NCI-H748 (cell line): ENCODE results near the gene HOXB13.

Experiments used
- DNase-seq: peaks from one replicate; lab custom pipeline; 2025; ENCODE audit not compliant: unreplicated experiment; lab: John Stamatoyannopoulos, UW

Gene HOXB13

DNA sequence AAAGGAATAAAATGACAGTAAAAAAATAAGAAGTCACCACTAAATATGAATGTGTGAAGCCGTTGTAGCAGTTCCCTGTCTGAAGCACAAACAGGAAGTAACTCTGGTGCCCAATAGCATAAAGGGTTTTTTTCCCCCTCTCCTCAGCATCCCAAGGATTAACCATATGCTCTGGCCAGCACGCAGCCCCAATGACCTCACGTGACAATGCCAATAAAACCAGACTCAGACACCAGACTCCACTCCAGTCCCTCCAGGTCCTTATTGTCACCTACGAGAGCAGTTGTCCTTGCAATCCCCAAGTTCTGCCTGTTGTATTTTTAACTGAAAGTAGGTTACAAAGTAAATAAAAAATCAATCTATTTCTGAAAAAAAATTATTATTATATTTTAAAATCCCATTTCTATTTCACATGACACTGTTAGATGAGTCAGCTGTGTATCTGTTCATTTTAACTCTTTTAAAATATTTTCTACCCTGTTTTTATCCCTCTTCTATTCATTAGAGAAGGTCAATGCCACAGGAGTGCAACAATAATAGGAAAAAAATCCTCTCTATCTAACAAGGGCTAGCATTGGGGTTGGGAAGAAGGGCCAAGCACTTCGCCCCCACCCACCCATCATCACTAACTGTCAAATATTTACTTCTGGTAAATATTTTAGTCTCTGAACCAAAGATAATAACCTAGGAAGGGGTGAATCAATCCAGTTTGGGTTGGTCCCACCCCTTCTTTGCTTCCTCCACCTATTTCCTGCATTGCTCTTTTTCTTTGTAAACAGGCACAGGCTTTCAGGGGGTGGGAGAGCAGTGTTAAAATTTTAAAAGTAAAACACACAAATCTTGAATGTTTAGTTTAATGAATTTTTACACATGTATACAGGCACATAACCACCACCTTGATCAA is 12.8 kb downstream of the HOXB13 start:
- peak; percentile 72 for DNase-seq

DNA sequence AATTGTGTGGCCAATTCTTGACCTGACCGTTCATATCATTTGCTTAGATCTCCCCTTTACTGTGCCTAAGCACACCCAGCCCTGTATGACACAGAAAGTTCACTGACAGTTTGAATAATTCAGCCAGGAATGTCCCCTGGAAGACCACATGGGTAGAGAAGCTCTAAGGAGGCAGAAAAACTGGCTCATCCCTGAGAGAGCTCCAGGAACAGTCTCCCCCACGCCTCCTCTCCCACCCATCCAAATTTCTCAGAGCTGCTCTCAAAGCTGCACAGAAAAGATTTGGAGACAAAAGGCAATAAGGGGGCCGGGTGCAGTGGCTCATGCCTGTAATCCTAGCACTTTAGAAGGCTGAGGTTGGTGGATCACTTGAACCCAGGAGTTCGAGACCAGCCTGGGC is 17.4 kb downstream of the HOXB13 start:
- no peak for DNase-seq

DNA sequence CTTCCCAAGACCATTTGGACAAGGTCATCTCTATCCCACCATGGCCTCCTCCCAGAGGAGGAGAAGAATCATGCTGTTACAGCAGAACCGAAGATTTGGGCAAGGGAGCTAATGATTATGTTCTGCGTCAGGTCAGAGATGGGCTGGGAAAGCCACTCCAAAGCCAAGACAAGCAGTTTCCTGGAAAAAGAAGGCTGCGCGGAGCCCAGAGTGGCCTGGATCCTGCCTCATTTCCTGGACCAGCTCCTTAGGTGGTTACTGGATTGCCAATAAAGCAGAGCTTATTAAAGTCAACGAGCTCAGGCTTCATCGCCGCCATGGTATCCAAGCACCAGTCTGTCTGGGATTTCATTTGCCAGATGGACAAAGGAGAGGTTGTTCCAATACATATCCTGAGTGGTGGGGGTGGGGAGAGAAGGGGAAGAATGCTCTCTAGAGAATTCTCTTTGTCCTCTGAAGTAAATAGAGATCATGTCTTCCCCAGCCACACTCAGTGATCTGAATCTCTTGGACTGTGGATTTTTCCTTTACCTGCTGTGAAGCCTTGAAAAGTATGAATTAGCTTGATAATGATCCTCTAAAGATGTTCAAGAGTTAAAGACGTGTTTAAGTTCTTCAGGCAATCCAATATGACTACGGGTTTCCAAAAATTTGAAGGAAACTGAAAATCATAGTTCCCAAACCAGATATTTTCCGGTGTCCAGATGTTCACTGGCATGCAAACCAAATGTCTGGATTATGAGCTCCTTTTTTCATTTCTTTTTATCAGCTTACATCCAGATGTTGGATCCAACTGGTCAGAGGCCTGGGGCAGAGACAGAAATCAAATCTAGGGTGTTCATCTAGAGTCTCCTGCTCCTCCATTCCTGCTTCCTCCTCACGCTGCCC is 23.9 kb downstream of the HOXB13 start:
- DNase-seq, result peak; percentile 37

DNA sequence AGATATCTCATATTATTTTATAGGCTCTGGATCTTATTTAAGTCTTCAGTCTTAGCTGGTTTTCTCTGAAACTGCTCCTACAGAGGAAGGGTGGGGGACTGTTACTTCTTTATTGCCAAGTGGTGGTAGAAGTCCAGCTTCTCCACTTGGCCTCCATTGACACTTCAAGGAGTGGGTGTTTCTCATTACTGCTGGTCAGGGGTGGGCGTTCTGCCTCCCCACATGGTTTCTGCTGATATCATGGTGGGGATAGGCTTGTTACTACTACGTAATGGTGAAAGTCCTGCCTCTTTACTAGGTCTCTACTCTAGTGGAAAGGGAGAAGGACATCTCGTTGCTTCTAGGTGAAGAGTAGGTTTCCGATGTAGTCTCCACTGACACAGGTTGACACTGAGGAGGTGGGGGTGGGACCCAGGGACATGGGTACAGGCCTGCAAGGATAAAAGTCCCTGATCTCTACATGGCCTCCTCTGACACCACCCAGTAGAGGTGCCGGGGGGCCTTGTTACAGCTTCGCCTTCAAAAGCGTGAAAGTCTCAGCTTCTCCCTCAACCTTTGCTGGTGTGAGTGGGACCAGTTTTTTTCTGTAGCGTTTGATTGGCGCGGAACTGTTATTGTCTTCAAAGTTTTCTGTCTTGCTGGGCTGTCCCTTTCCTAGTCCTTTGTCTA is 26.6 kb downstream of the HOXB13 start:
- DNase-seq, result no peak

DNA sequence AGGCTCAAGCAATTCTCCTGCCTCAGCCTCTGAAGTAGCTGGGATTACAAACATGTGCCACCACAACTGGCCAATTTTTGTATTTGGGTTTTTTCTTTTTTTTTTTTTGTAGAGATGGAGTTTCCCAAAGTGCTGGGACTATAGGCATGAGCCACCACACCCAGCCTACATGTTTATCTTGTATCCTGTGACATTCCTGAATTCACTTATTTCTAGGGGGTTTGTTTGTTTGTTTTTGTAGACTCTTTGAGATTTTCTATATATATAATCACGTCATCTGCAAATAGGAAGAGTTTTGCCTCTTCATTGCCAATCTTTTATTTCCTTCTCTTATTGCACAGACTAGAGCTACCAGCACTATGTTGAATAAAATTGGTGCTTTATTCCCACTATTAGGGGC is 35.4 kb downstream of the HOXB13 start:
- DNase-seq, result no peak

DNA sequence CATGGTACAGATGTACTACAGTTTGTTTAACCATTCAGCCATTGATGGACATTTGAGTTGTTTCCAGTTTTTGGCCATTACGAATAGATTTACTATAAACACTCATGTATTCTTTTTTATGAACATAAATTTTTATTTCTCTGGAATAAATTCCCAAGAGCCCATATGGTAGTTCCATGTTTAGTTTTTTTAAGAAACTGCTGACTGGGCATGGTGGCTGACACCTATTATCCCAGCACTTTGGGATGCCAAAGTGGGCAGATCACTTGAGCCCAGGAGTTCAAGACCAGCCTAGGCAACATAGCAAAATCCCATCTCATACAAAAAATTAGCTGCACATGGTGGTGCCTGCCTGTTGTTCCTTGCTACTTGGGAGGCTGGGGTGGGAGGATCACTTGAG is 36.5 kb downstream of the HOXB13 start:
- DNase-seq, result no peak

DNA sequence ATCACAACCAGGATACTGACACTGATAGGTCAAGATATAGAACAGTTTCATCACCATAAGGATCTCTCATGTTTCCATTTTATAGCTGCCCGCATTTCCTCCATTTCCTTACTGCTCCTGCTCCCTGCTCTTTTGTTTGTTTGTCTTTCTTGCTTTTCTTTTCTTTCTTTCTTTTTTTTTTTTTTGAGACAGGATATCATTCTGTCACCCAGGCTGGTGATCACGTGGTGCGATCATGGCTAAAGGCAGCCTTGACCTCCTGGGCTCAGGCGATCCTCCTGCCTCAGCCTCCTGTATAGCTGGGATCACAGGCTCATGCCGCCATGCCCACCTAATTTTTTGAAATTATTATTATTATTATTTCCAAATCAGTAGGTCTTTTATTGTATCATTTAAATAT is 37.9 kb downstream of the HOXB13 start:
- no peak for DNase-seq

DNA sequence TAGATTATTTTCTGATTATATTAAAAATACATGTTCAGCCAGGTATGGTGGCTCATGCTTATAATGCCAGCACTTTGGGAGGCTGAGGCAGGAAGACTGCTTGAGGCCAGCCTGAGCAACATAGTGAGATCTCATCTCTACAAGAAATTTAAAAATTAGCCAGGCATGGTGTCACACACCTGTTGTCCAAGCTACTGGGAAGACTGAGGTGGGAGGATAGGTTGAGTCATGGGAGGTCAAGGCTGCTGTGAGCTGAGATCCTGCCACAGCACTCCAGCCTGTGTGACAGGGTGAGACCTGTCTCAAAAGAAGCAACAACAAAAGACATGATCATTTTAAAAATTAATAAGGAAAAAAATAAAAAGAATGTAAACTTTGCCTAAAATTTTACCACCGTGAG is 46.9 kb downstream of the HOXB13 start:
- DNase-seq, result no peak

DNA sequence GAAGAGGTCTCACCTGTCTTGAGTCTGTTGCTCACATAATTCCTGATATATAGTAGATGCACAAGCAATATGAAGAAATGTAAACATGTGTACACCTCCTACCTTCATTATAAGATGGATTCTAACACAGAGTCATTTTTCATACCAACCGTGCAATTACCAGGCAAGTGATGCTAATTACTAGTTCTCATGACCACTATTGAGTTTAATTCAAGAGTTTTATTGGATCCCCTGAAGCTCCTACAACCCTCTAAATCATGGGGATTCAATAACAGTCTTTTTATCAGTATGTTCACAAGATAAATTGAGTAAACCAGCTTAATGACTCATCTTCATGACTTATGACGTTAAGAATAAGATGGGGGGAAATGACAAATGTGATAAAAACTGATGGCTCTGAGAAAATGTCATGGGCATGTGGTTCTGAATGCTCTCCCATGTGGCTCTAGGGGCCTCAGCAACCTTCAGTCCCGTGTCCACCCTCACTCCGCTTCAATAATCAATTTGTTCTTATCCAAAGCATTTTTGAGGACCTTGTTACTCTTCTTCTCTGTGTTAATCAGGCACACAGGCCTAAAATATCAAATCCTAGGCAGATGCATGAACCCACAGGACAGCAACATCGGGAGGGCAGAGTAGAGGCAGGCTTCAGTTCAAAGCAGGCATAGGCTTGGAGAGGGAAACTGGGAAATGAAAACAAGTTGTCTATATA is 49.0 kb downstream of the HOXB13 start:
- DNase-seq, result no peak

DNA sequence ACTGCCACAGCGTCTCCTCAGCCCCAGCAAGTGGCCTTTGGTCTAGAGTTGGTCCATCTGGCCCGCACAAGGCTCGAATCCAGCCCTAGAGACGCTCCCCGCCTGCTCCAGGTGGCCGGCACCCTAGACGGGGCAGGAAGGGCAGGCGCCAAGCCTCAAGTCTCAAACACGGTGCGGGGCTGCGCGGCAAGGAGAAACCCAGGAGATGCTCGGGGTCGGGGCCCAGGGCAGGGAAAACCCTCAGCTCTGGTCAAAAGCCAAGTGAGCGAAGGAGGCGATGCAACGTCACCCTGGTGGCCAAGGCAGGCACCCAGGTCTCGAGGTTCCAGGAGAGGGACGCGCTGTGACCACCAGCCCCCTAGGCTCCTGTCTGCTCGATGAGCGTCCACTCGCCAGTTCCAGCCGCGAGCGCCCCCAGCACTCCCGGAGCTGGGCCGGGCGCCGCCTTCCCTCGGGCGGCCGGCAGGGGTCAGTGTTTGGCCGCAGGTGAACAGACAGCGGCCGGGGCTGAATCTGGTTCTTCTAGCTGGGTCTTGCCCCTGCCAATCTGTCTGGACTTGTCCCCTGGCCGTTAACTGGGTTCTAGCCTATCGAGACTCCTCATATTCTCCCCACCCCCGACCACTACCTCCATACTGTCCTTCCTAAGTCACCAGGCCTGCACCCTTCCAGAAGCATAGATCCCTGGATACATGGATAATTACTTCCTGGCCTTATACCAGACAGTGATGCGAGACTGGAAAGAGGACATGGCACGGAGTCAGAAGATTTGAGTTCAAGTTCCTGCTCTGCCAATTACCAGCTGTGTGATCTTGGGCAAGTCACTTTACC is 50.2 kb downstream of the HOXB13 start:
- peak; percentile 73 for DNase-seq

DNA sequence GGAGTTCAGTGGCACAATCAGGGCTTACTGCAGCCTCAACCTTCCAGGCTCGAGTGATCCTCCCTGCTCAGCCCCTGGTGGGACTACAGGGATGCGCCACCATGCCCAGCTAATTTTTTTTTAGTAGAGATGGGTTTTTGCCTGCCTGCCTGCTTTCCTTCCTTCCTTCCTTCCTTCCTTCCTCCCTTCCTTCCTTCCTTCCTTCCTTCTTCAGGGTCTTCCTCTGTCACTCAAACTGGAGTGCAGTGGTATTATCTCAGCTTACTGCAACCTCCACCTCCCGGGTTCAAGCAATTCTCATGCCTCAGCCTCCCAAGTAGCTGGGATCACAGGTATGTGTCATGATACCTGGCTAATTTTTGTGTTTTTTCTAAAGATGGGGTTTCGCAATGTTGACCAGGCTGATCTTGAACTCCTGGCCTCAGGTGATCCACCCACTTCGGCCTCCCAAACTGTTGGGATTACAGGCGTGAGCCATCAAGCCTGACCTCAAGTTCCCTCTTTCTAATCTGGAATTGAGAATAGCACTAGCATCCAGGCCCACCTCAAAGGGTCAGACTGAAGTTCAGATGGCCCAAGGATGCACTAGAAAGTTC is 51.5 kb downstream of the HOXB13 start:
- no peak for DNase-seq
